IPS-20b (cell line): Measurements from ENCODE around the gene IL26.
"Not testable (repeated sequence)": the region's sequence is repeated elsewhere in the genome, so short reads cannot be mapped to it uniquely, and the experiment has no call there.

Experiments used
- H3K27ac ChIP-seq: one replicate; pipeline ENCODE4 v1.5.1; 2013; ENCODE audit warnings: low read length
- H3K27me3 ChIP-seq: 2 replicates; pipeline ENCODE4 v1.6.1; 2013; ENCODE audit warnings: mild to moderate bottlenecking, low read length, inconsistent platforms; ENCODE audit not compliant: insufficient read depth
- H3K36me3 ChIP-seq: 2 replicates; pipeline ENCODE4 v1.6.1; 2013; ENCODE audit warnings: low read depth, mild to moderate bottlenecking, inconsistent platforms, low read length, moderate library complexity; ENCODE audit not compliant: insufficient read depth
- H3K4me1 ChIP-seq: 2 replicates; pipeline ENCODE4 v1.6.1; 2013; ENCODE audit warnings: mild to moderate bottlenecking, control low read depth, inconsistent platforms, low read length, moderate library complexity; ENCODE audit not compliant: insufficient read depth
- H3K4me3 ChIP-seq: 2 replicates; pipeline ENCODE4 v1.5.1; 2013; ENCODE audit warnings: mild to moderate bottlenecking, low read length, inconsistent platforms
- H3K9ac ChIP-seq: 2 replicates; pipeline ENCODE4 v1.6.1; 2013; ENCODE audit warnings: low read depth, mild to moderate bottlenecking, inconsistent platforms, low read length, moderate library complexity
- H3K9me3 ChIP-seq: 2 replicates; pipeline ENCODE4 v1.6.1; 2013; ENCODE audit warnings: mild to moderate bottlenecking, low read depth, low read length, inconsistent platforms; ENCODE audit not compliant: insufficient read depth

Gene IL26

DNA sequence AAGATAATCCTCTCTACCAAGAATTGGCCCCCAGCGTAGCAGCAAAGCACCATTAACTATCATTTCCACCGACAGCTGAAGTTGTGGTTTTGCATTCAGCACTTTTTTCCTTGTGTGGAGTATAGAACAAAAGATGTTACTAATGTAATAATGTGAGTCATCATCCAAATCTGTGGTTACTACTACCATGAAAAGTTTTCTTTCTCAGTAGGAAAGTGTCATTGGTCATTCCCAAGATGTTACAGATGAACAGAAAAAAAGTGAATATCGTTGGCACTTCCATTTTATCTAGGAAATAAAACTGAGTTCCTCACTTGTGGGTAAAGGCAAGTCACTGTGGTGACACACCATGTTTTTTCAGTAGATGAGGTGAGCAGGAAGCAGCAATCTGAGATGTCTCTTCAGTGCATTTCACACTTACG, 35.8 kb downstream of the IL26 start:
- H3K4me1 ChIP-seq, result no peaks in the 10 kb centered on the region
- H3K9me3 ChIP-seq, result no peaks in the 10 kb centered on the region
- no peak overlapping the region for H3K4me3 ChIP-seq
- no peaks in the 10 kb centered on the region for H3K27me3 ChIP-seq
- no peaks in the 10 kb centered on the region for H3K36me3 ChIP-seq
- H3K9ac ChIP-seq, result no peak overlapping the region
- H3K27ac ChIP-seq, result no peak overlapping the region

- no peaks in the 10 kb centered on the region for H3K27me3 ChIP-seq
- no peaks in the 10 kb centered on the region for H3K36me3 ChIP-seq
- no peak overlapping the region for H3K27ac ChIP-seq
- no peaks in the 10 kb centered on the region for H3K4me1 ChIP-seq
- H3K9me3 ChIP-seq, result no peaks in the 10 kb centered on the region
- H3K4me3 ChIP-seq, result no peak overlapping the region
- H3K9ac ChIP-seq, result no peak overlapping the region
Measured at GRCh38 chr12:68185598-68185997, 40.0 kb downstream of the IL26 start.

DNA sequence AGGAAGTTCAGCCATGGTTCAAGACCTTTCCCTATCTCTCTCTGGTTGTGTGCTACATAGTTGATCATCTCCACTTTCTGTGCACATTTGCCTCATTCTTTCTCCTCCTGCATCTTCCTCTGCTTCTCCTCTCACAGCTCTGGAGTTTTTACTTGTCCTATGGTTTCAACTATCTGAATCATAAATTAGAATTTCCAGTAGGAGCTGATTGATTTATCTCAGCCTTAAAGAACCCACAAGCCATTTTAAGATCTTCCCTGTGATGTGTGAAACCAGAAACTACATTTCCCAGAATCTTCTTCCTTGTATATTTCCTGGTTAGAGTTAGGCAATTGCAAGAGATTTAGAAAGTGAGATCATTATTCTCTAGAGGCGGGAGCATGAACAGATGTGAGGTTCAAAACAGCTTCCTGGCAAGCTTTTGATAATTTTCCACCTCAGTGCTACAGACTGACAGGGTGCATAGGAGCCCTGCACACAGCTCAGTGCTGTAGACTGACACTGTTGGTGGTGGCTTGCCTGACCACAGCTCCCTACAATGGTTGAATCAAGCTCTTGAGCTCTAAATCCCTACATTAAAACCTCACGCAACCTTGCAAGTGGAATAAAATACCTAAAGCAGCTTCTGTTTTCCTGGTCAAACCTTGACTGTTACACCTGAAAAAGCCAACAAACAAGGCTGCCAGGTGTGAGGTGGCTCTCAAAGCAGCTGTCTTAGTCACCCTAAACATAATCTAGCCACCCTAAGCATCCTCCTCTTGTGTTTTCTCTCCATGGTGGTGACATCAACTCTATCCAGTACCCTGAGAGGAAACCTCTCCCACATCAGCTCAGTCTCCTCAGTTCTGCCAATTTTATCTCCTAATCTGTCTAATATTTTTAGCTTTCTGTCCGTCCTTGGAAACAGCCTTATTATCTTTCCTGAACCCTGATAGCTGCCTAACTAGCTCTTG, 44.5 kb downstream of the IL26 start:
- no peak overlapping the region for H3K4me3 ChIP-seq
- H3K4me1 ChIP-seq, result peaks cover 2% of the 10 kb centered on the region; the same call in 1 of the 2 replicates
- no peaks in the 10 kb centered on the region for H3K27me3 ChIP-seq
- no peaks in the 10 kb centered on the region for H3K9me3 ChIP-seq
- no peak overlapping the region for H3K9ac ChIP-seq
- no peaks in the 10 kb centered on the region for H3K36me3 ChIP-seq
- H3K27ac ChIP-seq, result no peak overlapping the region

DNA sequence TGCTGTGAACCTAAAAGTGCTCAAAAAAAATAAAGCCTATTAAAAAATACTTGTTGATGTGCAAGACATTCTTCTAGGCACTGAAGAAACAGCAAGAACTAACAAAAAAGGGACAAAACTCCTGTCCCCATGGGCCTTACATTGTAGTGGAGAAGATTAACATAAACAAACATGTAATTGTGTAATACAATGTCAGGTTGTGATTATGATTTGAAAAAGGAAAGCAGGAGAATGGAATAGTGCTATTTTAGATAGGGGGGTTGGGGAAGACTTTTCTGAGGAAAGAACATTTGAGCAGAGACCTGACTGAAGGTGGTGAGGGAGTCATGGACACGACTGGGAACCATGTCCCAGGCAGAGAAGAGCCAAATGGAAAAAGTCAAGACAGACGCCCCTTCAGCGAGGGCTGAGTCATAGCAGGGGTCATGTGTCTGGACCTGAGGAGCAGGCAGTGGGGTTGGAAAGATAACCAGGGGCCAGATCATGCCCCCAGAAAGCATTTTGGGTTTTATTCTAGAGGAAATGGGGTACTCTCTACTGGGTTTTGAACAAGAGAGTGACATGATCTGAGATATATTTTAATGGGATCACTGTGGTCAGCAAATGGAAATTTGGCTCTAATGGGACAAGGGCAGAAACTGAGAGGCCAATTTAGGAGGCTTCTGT, 46.7 kb downstream of the IL26 start:
- H3K36me3 ChIP-seq, result no peaks in the 10 kb centered on the region

GRCh38 chr12:68178184-68178583, 47.4 kb downstream of the IL26 start:
- Histone ChIP-seq H3K27ac (no peak overlapping the region), H3K4me1 (peaks cover 4% of the 10 kb centered on the region; the same call in 1 of the 2 replicates), H3K4me3 (no peak overlapping the region), H3K9me3 (no peaks in the 10 kb centered on the region), H3K36me3 (no peaks in the 10 kb centered on the region), H3K9ac (no peak overlapping the region), H3K27me3 (no peaks in the 10 kb centered on the region)

More for the DNA sequence above, 46.7 kb downstream of the IL26 start:
- Histone ChIP-seq H3K4me3 (no peak overlapping the region), H3K27ac (no peak overlapping the region), H3K9me3 (no peaks in the 10 kb centered on the region), H3K27me3 (no peaks in the 10 kb centered on the region), H3K9ac (no peak overlapping the region), H3K4me1 (peaks cover 4% of the 10 kb centered on the region; the same call in 1 of the 2 replicates)

DNA sequence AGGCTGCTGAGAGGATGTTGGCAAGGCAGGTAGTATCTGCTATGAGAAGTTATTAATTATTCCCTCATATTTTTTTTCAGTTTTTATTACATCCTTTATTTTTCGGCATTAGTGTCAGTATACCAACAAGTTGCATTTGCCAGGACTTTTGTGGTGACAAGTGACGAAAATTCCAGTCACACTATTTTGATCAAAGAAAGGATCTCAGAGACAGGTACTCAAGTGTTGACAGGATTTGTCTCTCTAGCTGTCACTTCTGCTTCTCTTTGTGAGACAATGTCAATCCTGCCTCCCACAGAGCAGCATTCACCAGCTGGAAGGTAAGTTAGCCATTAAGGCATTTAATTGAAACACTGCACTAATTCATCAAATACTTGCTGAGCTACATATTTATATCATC, 48.0 kb downstream of the IL26 start:
- Histone ChIP-seq H3K9ac (no peak overlapping the region), H3K36me3 (no peaks in the 10 kb centered on the region), H3K27ac (no peak overlapping the region), H3K4me1 (peaks cover 4% of the 10 kb centered on the region; the same call in 1 of the 2 replicates), H3K9me3 (no peaks in the 10 kb centered on the region), H3K4me3 (no peak overlapping the region), H3K27me3 (no peaks in the 10 kb centered on the region)

DNA sequence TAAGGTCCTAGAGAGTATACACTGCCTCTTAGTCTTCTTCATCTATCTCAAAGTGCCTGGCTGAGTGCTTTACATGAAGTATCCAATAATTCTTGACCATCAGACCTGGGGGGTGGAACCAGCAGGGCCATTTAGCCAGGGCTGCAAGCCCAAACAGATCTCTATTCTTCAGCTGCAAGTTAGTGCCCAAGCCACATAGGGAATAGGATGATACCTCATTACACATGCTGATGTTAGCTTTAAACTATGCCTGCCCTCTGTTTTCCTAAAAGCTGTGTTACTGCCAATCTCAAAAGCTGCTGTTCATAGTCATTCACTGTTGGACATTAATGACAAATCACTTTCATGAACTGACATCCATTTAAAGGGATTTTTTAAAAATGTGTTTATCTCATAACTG, 49.4 kb downstream of the IL26 start:
- Histone ChIP-seq H3K27me3 (no peaks in the 10 kb centered on the region), H3K9me3 (no peaks in the 10 kb centered on the region), H3K4me1 (peaks cover 4% of the 10 kb centered on the region; the same call in 1 of the 2 replicates), H3K27ac (no peak overlapping the region), H3K9ac (no peak overlapping the region), H3K4me3 (no peak overlapping the region), H3K36me3 (no peaks in the 10 kb centered on the region)

DNA sequence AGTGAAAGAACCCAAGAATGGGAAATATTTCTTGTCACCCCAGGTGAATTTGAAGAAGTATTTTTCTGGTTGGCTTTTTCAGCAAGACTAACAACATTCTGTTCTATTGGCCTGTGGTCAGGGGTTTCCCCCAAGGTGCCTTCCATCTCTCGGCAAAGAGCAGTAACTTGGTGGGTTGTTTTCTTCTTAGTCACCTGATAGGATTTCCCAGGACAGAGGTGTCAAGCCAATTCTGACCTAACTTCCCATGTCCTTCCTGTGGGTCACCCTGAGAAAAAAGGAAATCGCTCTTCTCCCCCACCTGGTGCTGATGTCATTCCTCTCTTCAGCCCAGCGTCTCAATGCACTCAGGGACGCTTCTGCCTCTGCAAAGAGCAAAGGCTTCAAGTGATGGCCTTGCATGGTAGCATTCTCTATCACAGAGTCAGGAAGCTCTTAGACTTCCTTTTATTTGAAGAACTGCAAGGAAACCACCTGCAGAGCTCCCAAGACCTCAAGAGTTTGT, 50.0 kb downstream of the IL26 start:
- no peaks in the 10 kb centered on the region for H3K27me3 ChIP-seq
- H3K27ac ChIP-seq, result no peak overlapping the region
- H3K9ac ChIP-seq, result no peak overlapping the region
- H3K4me1 ChIP-seq, result peaks cover 4% of the 10 kb centered on the region; the same call in 1 of the 2 replicates
- no peaks in the 10 kb centered on the region for H3K9me3 ChIP-seq
- H3K36me3 ChIP-seq, result no peaks in the 10 kb centered on the region
- no peak overlapping the region for H3K4me3 ChIP-seq

GRCh38 chr12:68174761-68175160, 50.8 kb downstream of the IL26 start:
- H3K4me3 ChIP-seq, H3K9me3 ChIP-seq, H3K27me3 ChIP-seq, H3K27ac ChIP-seq, H3K9ac ChIP-seq, H3K4me1 ChIP-seq, H3K36me3 ChIP-seq: not testable (repeated sequence)

DNA sequence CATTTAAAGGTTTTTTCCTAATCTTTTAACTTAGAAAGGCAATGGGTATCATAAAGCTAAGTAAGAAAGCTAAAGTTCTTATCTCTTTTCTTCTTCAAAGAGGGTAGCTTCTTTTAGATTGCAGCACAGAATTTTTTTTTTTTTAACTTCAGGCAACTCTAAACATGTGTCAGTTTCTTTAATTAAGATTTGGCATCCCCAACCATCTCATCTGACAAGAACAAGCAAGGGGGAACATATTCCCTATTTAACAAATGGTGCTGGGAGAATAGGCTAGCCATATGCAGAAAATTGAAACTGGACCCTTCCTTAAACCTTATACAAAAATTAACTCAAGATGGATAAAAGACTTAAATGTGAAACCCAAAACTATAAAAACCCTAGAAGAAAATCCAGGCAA, 51.8 kb downstream of the IL26 start:
- Histone ChIP-seq H3K27ac (no peak overlapping the region), H3K4me3 (no peak overlapping the region), H3K27me3 (no peaks in the 10 kb centered on the region), H3K9me3 (no peaks in the 10 kb centered on the region), H3K9ac (no peak overlapping the region), H3K36me3 (no peaks in the 10 kb centered on the region), H3K4me1 (peaks cover 4% of the 10 kb centered on the region; the same call in 1 of the 2 replicates)

DNA sequence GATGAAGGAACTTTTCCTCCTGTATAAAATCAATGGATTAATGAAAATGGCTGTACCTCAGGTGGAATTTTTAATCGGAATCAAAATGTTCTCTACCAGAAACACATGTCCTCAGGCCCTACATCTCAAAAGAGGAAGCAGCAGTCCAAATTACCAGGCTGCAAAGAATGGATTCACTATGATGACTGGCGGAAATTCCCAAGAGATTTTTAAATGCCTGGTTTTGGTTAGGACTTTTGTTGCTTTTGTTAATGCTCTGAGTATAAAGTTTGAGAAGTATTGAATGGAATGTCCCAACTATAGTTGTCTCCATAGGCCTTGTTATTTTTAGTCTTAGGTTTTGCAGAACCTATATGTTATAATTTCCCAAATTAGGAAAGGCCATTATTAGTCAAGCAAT, 54.9 kb downstream of the IL26 start:
- H3K27me3 ChIP-seq, result no peaks in the 10 kb centered on the region
- H3K9me3 ChIP-seq, result no peaks in the 10 kb centered on the region
- H3K4me1 ChIP-seq, result no peaks in the 10 kb centered on the region
- no peaks in the 10 kb centered on the region for H3K36me3 ChIP-seq
- no peak overlapping the region for H3K9ac ChIP-seq
- no peak overlapping the region for H3K27ac ChIP-seq
- no peak overlapping the region for H3K4me3 ChIP-seq
